Measurements from ENCODE around the gene GMPPA.

- no peak for TF ChIP-seq ESRRB (CRISPR knock-in tag; IDR thresholded peaks at IDR 0.05; ENCODE audit: borderline replicate concordance)
- no peak for TF ChIP-seq MAZ (CRISPR knock-in tag; conservative IDR thresholded peaks at IDR 0.05 in 1 of 2, IDR thresholded peaks at IDR 0.05 in 1 of 2)
- TF ChIP-seq NCOA4 (IDR thresholded peaks at IDR 0.05; ENCODE audit: partially characterized antibody), result no peak
- no peak for TF ChIP-seq CREB3L1 (IDR thresholded peaks at IDR 0.05; ENCODE audit: borderline replicate concordance, low read depth)
- TF ChIP-seq ZNF512 (tag; IDR thresholded peaks at IDR 0.05), result no peak
These were observed 24.2 kb upstream of the GMPPA start for GRCh38 chr2:219474285-219475060.

Measured in K562 (cell line).